Fibroblast of skin of left quadriceps (primary cell): ENCODE measurements around the gene TNFAIP8L2.
"Not testable (repeated sequence)": the region's sequence is repeated elsewhere in the genome, so short reads cannot be mapped to it uniquely, and the experiment has no call there.

ENCODE experiments used
- DNase-seq, 2 experiments: peaks; one replicate each; pipeline ENCODE4 v3.0.0-alpha.2; 2013; ENCODE audit warnings: low read depth in 2 of 2

The TNFAIP8L2 gene

GRCh38 chr1:151146072-151146411 lies 10.4 kb upstream of the TNFAIP8L2 start:
- no peak for DNase-seq

GRCh38 chr1:151146412-151147131 lies 9.9 kb upstream of the TNFAIP8L2 start, which contains the start of gene SEMA6C:
Gene SEMA6C (minus strand): TSS chr1:151146631. CDS start chr1:151142621, 4,010 bp downstream.
- peak; percentile 68 to 72 for DNase-seq

- DNase-seq = no peak
Measured at GRCh38 chr1:151147132-151147503, 9.3 kb upstream of the TNFAIP8L2 start.

GRCh38 chr1:151147665-151148064 lies 8.8 kb upstream of the TNFAIP8L2 start:
- DNase-seq = no peak

- DNase-seq = no peak
Measured at GRCh38 chr1:151157067-151157531, 650 bp downstream of the TNFAIP8L2 start.

- DNase-seq = no peak
Measured at GRCh38 chr1:151158326-151158725, 1.9 kb downstream of the TNFAIP8L2 start.

GRCh38 chr1:151158751-151159251 lies 2.4 kb downstream of the TNFAIP8L2 start:
- no peak for DNase-seq

GRCh38 chr1:151159373-151159772 lies 2.9 kb downstream of the TNFAIP8L2 start:
- no peak for DNase-seq

GRCh38 chr1:151164732-151165280 lies 8.4 kb downstream of the TNFAIP8L2 start:
- no peak for DNase-seq

- peak; percentile 30 to 36 for DNase-seq
Measured at GRCh38 chr1:151165281-151165737, 8.9 kb downstream of the TNFAIP8L2 start.

GRCh38 chr1:151165738-151166504 lies 9.5 kb downstream of the TNFAIP8L2 start, which contains the start of the genes LYSMD1 and SCNM1:
Gene LYSMD1 (minus strand): TSS chr1:151165902. CDS start chr1:151165258, 644 bp downstream.
Gene SCNM1 (plus strand): TSS chr1:151166144. CDS start chr1:151166153, 9 bp downstream.
- DNase-seq = peak; percentile 99

- peak; percentile 14 to 27 for DNase-seq
Measured at GRCh38 chr1:151166505-151166956, 10.1 kb downstream of the TNFAIP8L2 start.

- DNase-seq = no peak
Measured at GRCh38 chr1:151167116-151167515, 10.7 kb downstream of the TNFAIP8L2 start.

GRCh38 chr1:151171190-151171589 lies 14.7 kb downstream of the TNFAIP8L2 start:
- DNase-seq = no peak

GRCh38 chr1:151175041-151175741 lies 18.7 kb downstream of the TNFAIP8L2 start:
- DNase-seq = no peak

GRCh38 chr1:151175863-151176262 lies 19.4 kb downstream of the TNFAIP8L2 start, which contains the start of gene TMOD4:
Gene TMOD4 (minus strand): TSS chr1:151175981. CDS start chr1:151174875, 1,106 bp downstream.
- DNase-seq = no peak

- no peak for DNase-seq
Measured at GRCh38 chr1:151176514-151177045, 20.1 kb downstream of the TNFAIP8L2 start.

- no peak for DNase-seq
Measured at GRCh38 chr1:151184211-151184610, 27.8 kb downstream of the TNFAIP8L2 start.

- no peak for DNase-seq
Measured at GRCh38 chr1:151187205-151187604, 30.8 kb downstream of the TNFAIP8L2 start.

GRCh38 chr1:151188667-151189066 lies 32.2 kb downstream of the TNFAIP8L2 start:
- DNase-seq = not testable (repeated sequence)
